Measurements from ENCODE around the gene SLC25A23.

DNA sequence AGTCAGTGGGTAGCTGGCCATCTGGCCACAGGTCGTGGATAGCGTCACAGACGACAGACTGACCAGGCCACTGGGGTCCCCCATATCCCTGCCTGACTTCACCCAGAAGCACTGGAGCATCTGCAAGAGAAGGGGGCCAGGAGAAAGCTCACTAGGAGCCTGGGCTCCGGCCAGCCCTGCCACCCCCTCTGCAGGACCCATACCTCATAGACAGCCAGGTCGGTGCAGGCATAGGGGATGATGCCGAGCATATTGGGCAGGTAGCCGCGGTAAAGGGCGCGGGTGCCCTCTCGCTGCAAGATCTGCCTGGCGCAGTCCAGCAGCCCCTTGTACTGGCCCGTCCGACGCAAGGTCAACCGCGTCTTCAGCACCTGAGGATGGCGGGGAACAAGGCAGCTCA is 32.5 kb downstream of the SLC25A23 start:
- TF ChIP-seq CTCF (IDR thresholded peaks at IDR 0.05; ENCODE audit: borderline replicate concordance, extremely low read depth, low read length, poor library complexity, severe bottlenecking): no peak
- TF ChIP-seq EZH2 (IDR thresholded peaks at IDR 0.05; ENCODE audit: borderline replicate concordance, low read depth, low read length, severe bottlenecking): no peak
